GM21447 (cell line): ENCODE measurements around the gene TOP1.

ENCODE experiments used
- ATAC-seq: cut with Tn5 transposase; IDR thresholded peaks from one replicate; pipeline ENCODE4 v1.9.1; 2021; ENCODE audit not compliant: unreplicated experiment

TOP1 gene

GRCh38 chr20:41028359-41029149 lies at the start of gene TOP1:
Gene TOP1 (plus strand): TSS chr20:41028822. CDS start chr20:41029068, 246 bp downstream.
- peak; percentile 94 for ATAC-seq

GRCh38 chr20:40979247-40979646 lies 49.4 kb upstream of the TOP1 start:
- no peak for ATAC-seq

- peak; percentile 65 for ATAC-seq
These were observed 48.4 kb upstream of the TOP1 start for GRCh38 chr20:40980106-40980827.

- no peak for ATAC-seq
These were observed 47.8 kb upstream of the TOP1 start for GRCh38 chr20:40980828-40981310.

- ATAC-seq: no peak
These were observed 46.0 kb upstream of the TOP1 start for GRCh38 chr20:40982415-40983145.

GRCh38 chr20:40983898-40984297 lies 44.7 kb upstream of the TOP1 start:
- no peak for ATAC-seq

- ATAC-seq: no peak
These were observed 44.1 kb upstream of the TOP1 start for GRCh38 chr20:40984496-40984895.

GRCh38 chr20:40986774-40987173 lies 41.8 kb upstream of the TOP1 start:
- ATAC-seq: no peak

- ATAC-seq: peak; percentile 64
These were observed 38.0 kb upstream of the TOP1 start for GRCh38 chr20:40990542-40991120.

GRCh38 chr20:40991181-40991889 lies 37.3 kb upstream of the TOP1 start:
- ATAC-seq: peak; percentile 93

GRCh38 chr20:40992349-40993113 lies 36.1 kb upstream of the TOP1 start:
- no peak for ATAC-seq

- no peak for ATAC-seq
These were observed 34.7 kb upstream of the TOP1 start for GRCh38 chr20:40993794-40994540.

GRCh38 chr20:40996326-40996725 lies 32.3 kb upstream of the TOP1 start:
- ATAC-seq: no peak

- no peak for ATAC-seq
These were observed 31.5 kb upstream of the TOP1 start for GRCh38 chr20:40997116-40997515.

GRCh38 chr20:40999841-41000240 lies 28.8 kb upstream of the TOP1 start:
- ATAC-seq: no peak

GRCh38 chr20:41000628-41001027 lies 28.0 kb upstream of the TOP1 start:
- no peak for ATAC-seq

GRCh38 chr20:41001497-41001896 lies 27.1 kb upstream of the TOP1 start:
- no peak for ATAC-seq

GRCh38 chr20:41002842-41003142 lies 25.8 kb upstream of the TOP1 start:
- ATAC-seq: no peak
